DMS 273 (cell line): ENCODE results near the gene ATP13A5.

Experiments
- DNase-seq: peaks from one replicate; lab custom pipeline; 2025; ENCODE audit not compliant: unreplicated experiment; lab: John Stamatoyannopoulos, UW

Gene ATP13A5, protein sequence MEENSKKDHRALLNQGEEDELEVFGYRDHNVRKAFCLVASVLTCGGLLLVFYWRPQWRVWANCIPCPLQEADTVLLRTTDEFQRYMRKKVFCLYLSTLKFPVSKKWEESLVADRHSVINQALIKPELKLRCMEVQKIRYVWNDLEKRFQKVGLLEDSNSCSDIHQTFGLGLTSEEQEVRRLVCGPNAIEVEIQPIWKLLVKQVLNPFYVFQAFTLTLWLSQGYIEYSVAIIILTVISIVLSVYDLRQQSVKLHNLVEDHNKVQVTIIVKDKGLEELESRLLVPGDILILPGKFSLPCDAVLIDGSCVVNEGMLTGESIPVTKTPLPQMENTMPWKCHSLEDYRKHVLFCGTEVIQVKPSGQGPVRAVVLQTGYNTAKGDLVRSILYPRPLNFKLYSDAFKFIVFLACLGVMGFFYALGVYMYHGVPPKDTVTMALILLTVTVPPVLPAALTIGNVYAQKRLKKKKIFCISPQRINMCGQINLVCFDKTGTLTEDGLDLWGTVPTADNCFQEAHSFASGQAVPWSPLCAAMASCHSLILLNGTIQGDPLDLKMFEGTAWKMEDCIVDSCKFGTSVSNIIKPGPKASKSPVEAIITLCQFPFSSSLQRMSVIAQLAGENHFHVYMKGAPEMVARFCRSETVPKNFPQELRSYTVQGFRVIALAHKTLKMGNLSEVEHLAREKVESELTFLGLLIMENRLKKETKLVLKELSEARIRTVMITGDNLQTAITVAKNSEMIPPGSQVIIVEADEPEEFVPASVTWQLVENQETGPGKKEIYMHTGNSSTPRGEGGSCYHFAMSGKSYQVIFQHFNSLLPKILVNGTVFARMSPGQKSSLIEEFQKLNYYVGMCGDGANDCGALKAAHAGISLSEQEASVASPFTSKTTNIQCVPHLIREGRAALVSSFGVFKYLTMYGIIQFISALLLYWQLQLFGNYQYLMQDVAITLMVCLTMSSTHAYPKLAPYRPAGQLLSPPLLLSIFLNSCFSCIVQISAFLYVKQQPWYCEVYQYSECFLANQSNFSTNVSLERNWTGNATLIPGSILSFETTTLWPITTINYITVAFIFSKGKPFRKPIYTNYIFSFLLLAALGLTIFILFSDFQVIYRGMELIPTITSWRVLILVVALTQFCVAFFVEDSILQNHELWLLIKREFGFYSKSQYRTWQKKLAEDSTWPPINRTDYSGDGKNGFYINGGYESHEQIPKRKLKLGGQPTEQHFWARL

DNA sequence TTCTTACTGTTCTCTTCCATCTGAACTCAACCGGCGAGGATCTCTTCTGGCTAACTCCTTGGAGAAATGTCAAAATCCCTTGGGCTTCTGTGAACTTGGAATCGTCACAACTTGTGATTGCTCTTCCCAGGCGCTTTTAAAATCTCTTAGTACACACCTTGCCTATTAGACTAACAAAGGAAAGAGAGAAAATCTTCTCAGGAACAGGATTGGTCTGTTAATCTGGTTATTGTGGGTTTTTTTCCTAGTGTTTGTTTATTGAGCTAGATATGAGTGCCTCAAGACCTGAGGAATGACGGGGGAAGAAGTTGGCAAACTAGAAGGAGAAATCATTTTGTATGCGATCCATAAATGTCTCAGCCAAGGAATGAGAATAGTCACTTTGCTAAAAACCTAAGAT is at the start of gene ATP13A5:
ATP13A5 (minus strand) TSS at position 48 of the 400 bp plus-strand sequence; CDS start at position 20, 28 bp downstream.
- no peak for DNase-seq

DNA sequence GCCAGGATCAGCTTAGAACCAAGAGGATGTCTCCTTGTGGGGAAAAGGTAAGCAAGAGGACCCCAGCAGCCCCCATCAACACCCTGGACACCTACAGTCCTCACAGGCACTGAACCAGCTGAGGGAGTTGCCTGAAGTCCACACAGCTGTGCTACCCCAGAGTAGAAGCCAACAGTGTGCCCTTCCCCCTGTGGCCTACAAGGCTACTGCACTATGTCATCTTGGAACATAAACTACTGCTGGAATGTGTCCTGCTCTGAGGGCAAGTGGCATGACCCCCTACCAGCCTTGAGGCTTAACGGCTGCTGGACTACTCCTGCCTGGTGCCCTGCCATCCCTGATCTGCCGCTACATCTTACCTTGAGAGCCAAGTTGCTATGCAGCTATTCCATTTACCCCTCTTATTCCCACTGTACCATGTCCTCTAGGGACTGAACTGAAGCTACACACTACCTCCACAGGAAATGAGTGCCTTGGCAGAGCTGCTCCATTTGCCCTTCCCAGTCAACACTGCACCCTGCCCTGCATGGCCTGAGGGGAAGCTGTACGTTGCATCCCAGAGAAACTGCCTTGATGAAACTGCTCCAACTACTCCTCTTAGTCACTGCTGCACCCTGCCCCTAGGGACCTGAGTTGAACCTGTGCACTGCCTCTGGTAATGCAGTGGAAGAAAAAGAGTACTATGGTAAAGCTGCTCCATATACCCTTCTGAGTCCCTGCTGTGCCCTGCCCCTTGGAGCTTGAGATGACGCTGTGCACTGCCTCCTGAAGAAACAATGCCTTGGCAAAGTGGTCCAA is 40.2 kb upstream of the ATP13A5 start:
- no peak for DNase-seq

GRCh38 chr3:193416629-193417028 is 38.1 kb upstream of the ATP13A5 start:
- DNase-seq: no peak

DNA sequence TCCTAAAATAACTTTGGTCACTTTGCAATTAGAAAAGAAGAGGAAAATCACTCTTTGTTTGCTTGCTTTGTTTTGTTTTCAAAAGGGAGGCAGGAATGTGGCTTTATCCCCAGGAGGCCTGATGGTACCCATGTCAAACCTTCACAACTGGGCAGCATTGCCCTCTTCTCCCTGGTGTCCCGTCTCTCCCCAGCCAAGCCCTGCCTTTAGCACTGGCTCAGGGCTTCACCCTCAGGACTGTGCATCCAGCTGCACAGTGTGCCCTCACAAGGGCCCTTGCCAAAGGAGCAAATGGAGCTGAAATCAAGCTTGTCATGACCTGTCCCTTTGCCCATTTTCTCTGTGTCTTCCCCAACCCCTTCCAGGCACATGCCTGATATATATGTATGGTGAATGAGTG is 29.1 kb upstream of the ATP13A5 start:
- no peak for DNase-seq

DNA sequence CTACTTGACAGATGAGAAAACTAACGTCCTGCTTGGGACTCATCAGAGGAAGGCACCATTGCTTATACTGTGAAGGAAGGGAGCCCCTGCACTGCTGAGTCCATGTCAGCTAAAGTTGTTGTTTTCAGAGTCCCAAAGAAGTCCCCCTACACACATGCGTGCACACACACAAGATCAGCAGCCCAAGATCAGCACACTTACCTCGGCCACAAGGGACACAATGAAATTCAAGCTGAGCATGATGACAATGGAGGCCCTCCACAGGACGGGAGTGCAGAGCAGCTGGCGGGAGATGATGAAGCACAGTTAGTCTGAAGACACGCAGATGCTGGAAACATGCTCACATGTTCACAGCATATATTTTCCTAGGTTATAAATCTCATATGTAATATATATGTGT is 28.6 kb upstream of the ATP13A5 start:
- no peak for DNase-seq

DNA sequence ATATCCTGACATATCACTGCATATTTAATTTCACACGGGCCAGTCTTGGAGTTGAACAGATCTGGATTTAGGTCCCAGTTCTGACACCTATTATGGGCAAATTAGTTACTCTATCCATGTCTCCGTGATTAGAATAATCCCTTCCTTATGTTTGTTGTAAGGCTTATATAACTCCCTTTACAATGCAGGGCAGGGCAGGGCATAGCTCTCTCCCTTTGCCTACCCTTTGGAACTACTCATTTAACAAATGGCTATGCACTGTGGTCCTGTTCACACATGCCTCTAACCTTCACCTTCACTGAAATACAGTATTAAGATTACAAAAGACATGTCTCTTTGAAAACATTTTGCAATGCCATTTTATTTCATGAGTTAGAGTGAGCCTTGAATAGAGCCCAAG is 24.8 kb upstream of the ATP13A5 start:
- no peak for DNase-seq

DNA sequence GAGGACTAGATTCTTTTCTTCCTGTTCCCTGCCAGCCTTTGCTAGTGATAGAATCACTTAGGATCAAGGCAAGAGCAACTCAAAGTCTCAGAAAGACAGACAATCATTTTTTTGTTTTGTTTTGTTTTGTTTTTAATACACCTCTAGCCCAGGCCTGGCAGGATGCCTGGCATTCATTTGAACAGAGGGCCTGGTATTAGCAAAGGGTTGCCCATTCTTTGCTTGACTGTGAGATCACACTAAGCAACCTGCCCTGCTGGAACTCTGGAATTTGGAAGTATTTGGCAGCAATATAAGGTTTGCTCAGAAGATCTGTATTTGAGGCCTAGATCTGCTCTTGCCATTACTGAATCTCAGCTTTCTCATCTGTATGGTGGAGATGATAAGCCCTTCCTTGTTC is 21.8 kb upstream of the ATP13A5 start:
- DNase-seq: no peak

DNA sequence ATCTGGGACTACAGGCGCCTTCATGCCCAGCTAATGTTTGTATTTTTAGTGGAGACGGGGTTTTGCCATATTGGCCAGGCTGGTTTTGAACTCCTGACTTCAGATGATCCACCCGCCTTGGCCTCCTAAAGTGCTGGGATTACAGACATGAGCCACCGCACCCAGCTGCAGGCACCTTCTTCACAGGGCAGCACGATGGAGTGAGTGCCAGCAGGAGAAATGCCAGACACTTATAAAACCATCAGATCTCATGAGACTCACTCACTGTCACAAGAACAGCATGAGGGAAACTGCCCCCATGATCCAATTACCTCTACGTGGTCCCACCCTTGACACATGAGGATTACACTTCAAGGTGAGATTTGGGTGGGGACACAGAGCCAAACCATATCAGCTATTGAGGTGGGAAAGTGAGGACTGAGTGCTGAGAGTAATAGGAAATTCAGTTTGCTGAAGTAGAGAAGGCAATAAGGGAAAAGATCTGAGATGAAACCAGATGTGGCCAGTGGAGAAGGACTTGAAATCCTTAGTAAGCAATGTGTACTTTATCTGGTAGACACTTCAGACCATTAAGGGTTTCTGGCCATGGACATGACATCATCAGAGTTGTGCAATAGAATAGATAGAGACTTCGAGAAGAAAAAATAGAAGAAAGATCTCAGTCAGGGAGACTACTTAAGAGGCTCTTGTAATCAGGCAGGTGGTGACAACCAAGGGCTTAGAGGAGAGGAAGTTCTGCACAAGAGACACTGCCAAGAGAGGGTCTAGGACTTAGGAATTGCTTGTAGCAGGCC is 18.1 kb upstream of the ATP13A5 start:
- DNase-seq: no peak

- DNase-seq: peak; percentile 54
Measured at GRCh38 chr3:193391902-193392301, 13.3 kb upstream of the ATP13A5 start.

DNA sequence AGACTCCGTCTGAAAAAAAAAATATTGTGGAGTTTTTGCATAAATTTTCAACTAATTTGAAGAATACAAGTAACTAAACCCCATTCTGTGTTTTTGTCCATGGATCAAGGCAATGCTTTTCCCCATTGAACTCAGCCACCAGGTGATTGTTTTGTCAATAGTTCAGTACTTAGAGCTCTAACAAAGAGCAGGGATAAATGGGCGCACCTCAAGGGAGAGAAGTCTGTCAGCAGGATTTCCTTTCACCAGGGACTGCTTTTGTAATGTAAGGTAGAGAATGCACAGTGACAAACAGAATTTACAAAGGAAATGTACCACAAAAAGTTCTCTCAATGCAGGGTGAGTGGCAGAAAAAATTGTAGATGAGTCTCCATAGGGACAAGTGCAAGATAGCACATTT is 10.8 kb upstream of the ATP13A5 start:
- DNase-seq: no peak

DNA sequence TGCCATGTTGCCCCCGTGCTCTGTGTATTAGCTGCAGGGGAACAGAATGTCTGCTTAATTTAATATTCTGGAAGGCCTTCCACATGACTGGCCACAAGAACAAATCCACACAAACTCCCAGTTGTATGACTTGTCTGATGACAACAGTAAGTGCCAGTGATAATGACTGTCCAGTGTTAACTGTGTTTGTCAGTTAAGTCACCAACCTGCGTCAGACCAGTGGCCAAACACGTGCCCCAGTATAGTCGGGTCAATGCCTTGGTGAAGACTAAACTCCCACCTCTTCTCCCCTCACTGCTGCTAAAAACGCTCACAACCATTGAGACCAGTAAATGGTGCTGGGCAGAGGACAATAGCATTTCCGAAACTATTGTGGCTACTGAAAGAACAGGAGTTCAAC is 9.8 kb upstream of the ATP13A5 start:
- no peak for DNase-seq

DNA sequence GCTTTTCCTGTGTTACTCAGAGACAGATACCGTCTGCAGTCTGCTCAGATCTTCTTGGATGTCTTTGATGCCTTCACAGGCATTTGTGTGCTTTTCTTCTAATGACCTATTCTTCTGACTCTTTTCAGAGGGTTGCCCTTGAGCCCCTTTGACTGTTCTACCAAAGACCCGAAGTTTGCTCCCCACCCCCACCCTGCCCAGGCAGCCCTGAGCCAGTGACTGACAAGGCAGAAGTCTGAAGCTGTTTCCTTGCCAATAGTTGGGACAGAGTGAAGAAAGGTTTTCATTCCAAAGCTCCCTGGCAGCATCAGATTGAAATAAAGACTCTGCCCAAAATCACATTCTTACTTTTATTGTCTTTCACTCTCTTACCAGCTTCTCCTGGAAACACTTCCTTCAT is 9.0 kb upstream of the ATP13A5 start:
- no peak for DNase-seq

- no peak for DNase-seq
Measured at GRCh38 chr3:193377591-193377990, 962 bp downstream of the ATP13A5 start.

GRCh38 chr3:193375614-193376013 is 2.9 kb downstream of the ATP13A5 start:
- no peak for DNase-seq

- no peak for DNase-seq
Measured at GRCh38 chr3:193372783-193373182, 5.8 kb downstream of the ATP13A5 start.

DNA sequence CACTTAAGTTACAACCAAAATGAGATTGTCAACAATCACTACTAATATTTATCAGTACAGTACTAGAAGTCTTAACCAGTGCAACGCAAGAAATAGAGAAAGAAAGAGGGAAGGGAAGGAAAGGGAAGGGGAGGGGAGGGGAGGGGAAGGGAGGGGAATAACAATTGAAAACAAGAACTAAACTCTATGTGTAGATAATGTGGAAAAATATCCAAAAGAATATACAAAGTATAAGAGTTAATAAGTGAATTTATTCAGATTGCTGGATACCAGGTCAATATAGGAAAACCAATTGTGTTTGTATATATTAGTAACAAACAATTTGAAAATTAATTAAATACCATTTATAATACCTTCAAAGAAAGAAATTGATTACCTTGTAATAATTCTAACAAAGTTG is 10.7 kb downstream of the ATP13A5 start:
- no peak for DNase-seq

GRCh38 chr3:193357291-193357690 is 21.3 kb downstream of the ATP13A5 start:
- no peak for DNase-seq

DNA sequence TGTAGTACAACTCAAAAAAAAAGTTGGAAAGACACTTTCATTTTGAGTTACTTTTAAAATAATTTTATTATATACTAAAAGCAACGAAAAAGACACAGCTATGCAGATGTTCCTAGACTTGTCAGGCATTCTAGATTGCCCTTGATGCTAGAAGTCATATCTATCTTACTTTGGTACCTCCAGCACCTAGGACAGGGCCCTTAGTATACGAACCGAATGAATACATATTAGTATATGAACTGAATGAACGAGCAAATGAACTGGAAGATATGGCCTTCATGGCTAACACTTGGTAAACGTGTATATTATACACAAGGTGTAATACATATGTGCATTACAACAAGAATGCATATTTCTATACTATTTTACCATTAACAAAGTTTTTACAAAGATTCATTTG is 24.1 kb downstream of the ATP13A5 start:
- no peak for DNase-seq

DNA sequence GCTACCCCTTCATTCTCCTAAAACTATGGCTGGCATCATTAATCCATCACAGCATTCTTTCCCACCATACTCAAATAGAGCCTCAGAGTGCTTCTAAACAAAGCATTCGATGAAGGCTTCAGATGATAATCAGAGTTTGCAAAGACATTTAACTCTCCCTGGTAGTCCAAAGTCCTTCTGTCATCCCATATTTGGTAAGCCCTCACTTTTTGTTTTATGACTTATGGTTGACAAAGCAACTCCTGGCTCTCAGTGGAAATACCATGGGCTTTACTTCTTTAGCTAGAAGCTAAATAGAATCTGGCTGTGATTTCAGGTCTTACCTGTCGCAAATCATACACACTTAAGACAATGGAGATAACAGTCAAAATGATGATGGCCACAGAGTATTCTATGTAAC is 27.8 kb downstream of the ATP13A5 start:
- DNase-seq: no peak

- no peak for DNase-seq
Measured at GRCh38 chr3:193348686-193349085, 29.9 kb downstream of the ATP13A5 start.
